Neutrophil (primary cell): ENCODE results near the gene CAMTA1.

Source experiments
- H3K27ac ChIP-seq: fragments of 200-600 bp; sonication (generic); 2 replicates; pipeline ENCODE4 v1.5.1; 2016; ENCODE audit warnings: mild to moderate bottlenecking, moderate library complexity
- H3K27me3 ChIP-seq: fragments of 200-600 bp; sonication (generic); 2 replicates; pipeline ENCODE4 v1.6.0; 2016; ENCODE audit warnings: mild to moderate bottlenecking
- H3K36me3 ChIP-seq: fragments of 200-600 bp; sonication (generic); 2 replicates; pipeline ENCODE4 v1.5.1; 2017
- H3K4me1 ChIP-seq, 2 experiments: fragments of 200-600 bp in 1 of 2; sonication (generic) in 1 of 2; 1 replicate in 1 of 2; 2 replicates in 1 of 2; pipeline versions ENCODE4 v1.5.1 to v1.6.1; 2013 to 2016; ENCODE audit warnings: low read depth in 1 of 2, low read length in 1 of 2, mild to moderate bottlenecking in 1 of 2, moderate library complexity in 1 of 2; ENCODE audit not compliant: control insufficient read depth in 1 of 2, insufficient read depth in 1 of 2
- H3K4me3 ChIP-seq, 2 experiments: fragments of 200-600 bp in 1 of 2; sonication (generic) in 1 of 2; 1 replicate in 1 of 2; 2 replicates in 1 of 2; pipeline ENCODE4 v1.5.1; 2013 to 2016; ENCODE audit warnings: low read depth in 1 of 2, low read length in 1 of 2, mild to moderate bottlenecking in 1 of 2, moderate library complexity in 1 of 2
- H3K9me3 ChIP-seq: fragments of 200-600 bp; sonication (generic); 2 replicates; pipeline ENCODE4 v1.5.1; 2016
- TF ChIP-seq, protein P1 (sequence below): fragments of 200-600 bp; sonication (generic); IDR thresholded peaks from 2 replicates; pipeline ENCODE4 v1.5.1; 2016; ENCODE audit warnings: antibody characterized with exemption

The CAMTA1 gene

DNA sequence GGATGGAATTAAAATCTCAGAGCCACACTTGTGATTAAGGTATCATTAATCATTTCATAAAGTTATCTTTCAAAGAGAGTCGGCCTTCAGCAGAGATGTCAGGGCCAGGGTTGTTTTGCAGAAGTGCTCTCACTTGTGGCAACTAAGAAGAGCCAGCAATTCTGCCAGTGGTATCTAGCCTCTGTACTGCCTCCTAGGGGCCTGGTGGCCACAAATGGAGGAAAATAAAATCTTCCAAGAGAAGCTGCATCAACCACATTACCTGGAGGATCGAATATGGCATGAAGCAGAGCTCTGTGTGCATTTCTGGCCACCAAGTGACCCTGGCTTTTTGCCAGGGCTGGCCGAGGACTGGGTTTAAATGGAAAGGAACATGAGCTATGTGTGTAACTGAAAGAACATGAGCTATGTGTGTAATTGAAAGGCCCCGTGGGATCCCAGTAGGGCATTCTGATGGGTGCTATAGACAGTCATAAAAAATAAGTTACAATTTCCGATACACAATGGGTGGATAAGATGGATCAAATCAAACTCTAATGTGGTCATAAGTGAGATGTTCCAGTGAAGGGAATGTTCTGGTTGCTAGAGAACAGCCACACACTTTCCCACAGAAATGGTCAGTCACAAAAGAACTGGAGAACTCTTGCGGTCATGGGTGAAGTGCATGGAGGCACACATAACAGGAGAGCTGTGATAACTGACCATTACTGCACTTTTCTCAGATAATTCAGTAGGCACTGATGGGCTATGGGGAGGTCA, 335.8 kb downstream of the CAMTA1 start:
- H3K4me1 ChIP-seq = no peaks in the 10 kb centered on the region
- no peaks in the 10 kb centered on the region for H3K36me3 ChIP-seq
- H3K9me3 ChIP-seq = no peaks in the 10 kb centered on the region
- H3K4me3 ChIP-seq = no peak overlapping the region
- no peak overlapping the region for H3K27ac ChIP-seq
- TF ChIP-seq, protein P1, sequence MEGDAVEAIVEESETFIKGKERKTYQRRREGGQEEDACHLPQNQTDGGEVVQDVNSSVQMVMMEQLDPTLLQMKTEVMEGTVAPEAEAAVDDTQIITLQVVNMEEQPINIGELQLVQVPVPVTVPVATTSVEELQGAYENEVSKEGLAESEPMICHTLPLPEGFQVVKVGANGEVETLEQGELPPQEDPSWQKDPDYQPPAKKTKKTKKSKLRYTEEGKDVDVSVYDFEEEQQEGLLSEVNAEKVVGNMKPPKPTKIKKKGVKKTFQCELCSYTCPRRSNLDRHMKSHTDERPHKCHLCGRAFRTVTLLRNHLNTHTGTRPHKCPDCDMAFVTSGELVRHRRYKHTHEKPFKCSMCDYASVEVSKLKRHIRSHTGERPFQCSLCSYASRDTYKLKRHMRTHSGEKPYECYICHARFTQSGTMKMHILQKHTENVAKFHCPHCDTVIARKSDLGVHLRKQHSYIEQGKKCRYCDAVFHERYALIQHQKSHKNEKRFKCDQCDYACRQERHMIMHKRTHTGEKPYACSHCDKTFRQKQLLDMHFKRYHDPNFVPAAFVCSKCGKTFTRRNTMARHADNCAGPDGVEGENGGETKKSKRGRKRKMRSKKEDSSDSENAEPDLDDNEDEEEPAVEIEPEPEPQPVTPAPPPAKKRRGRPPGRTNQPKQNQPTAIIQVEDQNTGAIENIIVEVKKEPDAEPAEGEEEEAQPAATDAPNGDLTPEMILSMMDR = no peak
- H3K27me3 ChIP-seq = peaks cover 8% of the 10 kb centered on the region

DNA sequence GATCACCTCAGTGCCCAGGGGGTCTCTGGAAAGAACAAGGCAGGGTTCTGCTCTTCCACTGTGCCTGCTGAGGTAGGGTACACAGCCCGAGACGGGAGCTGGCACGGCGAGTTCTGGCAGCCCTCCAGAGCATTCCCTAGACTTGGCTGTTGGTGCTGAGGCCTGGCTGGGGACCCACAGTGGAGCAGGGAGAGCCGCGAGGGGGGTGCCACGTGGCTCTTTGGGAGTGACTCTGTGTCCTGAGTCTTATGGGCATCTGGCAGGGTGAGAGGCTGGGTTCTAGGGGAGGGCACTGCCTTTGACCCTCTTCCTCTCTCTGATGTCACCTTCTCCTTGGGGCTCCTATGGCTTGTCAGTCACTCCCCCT, 336.4 kb downstream of the CAMTA1 start:
- Histone ChIP-seq H3K9me3 (no peaks in the 10 kb centered on the region), H3K36me3 (no peaks in the 10 kb centered on the region), H3K4me3 (no peak overlapping the region), H3K4me1 (no peaks in the 10 kb centered on the region), H3K27me3 (peaks cover 8% of the 10 kb centered on the region), H3K27ac (no peak overlapping the region)
- TF ChIP-seq, protein P1 = no peak

DNA sequence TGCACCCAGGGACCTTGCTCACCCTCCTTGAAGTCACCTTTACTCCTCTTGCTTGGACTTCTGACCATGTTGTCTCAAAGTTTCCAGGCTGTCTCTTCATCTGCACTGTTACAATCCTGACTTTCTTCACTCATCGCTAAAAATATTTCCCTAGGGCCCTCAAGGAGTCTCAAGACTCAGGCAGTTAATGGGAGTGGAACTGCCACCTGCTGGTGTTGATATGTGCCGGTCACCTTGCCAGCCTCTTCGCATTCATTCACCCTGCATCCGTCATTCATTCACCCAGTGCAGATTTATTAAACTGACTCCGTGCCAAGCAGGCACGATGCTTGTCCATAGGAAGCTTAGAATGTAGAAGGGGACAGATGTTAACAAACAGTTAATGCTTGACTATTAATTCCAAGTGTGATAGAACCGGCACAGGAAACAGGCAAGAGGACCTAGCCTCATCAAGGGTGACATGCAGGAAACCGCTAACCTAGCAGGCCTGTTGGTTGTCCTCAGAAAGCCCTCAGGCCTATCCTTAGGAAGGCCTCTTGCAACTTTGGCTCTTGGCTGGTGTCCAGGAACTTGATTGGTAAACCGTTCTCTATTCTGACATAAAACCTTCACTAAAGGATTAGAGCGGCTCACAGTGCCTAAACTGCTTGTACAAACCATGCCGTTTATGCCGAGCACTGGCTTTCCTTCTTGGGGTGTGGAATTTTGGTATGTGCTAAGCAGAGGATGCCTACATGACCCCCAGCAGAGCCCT, 342.2 kb downstream of the CAMTA1 start:
- Histone ChIP-seq H3K27ac (no peak overlapping the region), H3K36me3 (no peaks in the 10 kb centered on the region), H3K9me3 (no peaks in the 10 kb centered on the region), H3K27me3 (peaks cover 13% of the 10 kb centered on the region), H3K4me1 (peaks cover 0 to 10% of the 10 kb centered on the region in 2 experiments), H3K4me3 (no peak overlapping the region)
- TF ChIP-seq, protein P1 = no peak

DNA sequence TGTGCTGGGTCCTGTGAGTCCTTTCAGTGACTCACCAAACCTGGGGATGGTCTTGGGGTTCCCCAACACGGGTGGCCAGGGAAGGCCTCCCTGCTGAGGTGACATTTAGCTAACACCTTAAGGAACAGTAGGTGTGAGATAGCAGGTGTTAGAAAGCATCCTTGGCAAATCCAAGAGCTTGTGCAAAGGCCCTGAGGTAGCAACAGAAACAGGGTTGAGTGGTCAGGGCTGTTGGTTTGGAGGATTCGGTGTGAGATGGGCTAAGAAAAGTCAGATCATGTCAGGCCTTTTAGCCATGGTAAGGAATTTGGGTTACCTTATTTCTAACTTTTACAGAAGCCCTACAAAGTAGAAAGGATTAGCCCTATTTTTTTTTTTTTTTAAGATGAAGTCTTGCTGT, 343.0 kb downstream of the CAMTA1 start:
- no peaks in the 10 kb centered on the region for H3K36me3 ChIP-seq
- H3K27ac ChIP-seq = no peak overlapping the region
- peaks cover 13% of the 10 kb centered on the region for H3K27me3 ChIP-seq
- H3K4me3 ChIP-seq = no peak overlapping the region
- H3K9me3 ChIP-seq = no peaks in the 10 kb centered on the region
- H3K4me1 ChIP-seq = peaks cover 0 to 10% of the 10 kb centered on the region in 2 experiments
- TF ChIP-seq, protein P1 = no peak

DNA sequence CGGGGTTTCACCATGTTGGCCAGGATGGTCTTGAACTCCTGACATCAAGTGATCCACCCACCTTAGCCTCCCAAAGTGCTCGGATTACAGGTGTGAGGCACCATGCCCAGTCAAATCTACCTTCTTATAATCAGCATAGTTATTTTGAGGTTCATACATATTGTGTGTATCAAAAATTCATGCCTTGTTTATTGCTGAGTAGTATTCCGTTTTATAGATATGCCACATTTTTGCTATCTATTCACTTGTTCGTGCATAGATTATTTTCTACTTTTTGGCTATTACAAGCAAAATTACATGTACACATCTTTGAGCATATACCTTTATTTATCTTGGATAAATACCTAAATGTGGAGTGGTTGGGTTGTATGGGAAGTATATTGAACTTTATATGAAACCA, 344.9 kb downstream of the CAMTA1 start:
- Histone ChIP-seq H3K4me1 (peaks cover 0 to 10% of the 10 kb centered on the region in 2 experiments), H3K4me3 (no peak overlapping the region), H3K9me3 (no peaks in the 10 kb centered on the region), H3K36me3 (no peaks in the 10 kb centered on the region), H3K27ac (no peak overlapping the region), H3K27me3 (peaks cover 13% of the 10 kb centered on the region)
- TF ChIP-seq, protein P1 = no peak
